Measurements from ENCODE around the gene SIAH1. TPM values are rescaled to one million over a fixed set of nuclear protein-coding genes. Genes with fewer than 3 reads are reported as not detected.
"Not testable (repeated sequence)": the region's sequence is repeated elsewhere in the genome, so short reads cannot be mapped to it uniquely, and the experiment has no call there.

SIAH1 gene
- total and polyA plus RNA-seq, 10 of the 15 experiments (the other 5 are each of a cell fraction or from before 2014, with no cell fraction given) = 5.1 to 21.1 (median 13.9) TPM

- no peak for TF ChIP-seq TARDBP (IDR thresholded peaks at IDR 0.05; ENCODE audit: borderline replicate concordance)
- TF ChIP-seq CTCF (IDR thresholded peaks at IDR 0.05 in 2 of 3, conservative IDR thresholded peaks at IDR 0.05 in 1 of 3; ENCODE audit: control insufficient read depth in 2 of 3, extremely low read depth in 1 of 3, insufficient read depth in 1 of 3, low read depth in 3 of 3, low read length in 3 of 3) = no peak
- no peak for TF ChIP-seq TCF3 (IDR thresholded peaks at IDR 0.05; ENCODE audit: borderline replicate concordance, insufficient read depth, low read depth, low read length)
- no peak for TF ChIP-seq RAD51 (IDR thresholded peaks at IDR 0.05)
Measured at GRCh38 chr16:48371393-48371780, 13.8 kb downstream of the SIAH1 start (continued).

- H2AFZ ChIP-seq (ENCODE audit: control insufficient read depth, low read depth, low read length); in situ Hi-C loops (cut with MboI); FAIRE-seq; H3K4me3 ChIP-seq; intact Hi-C loops (cut with micrococcal nuclease; ENCODE audit: unreplicated experiment); H3K27ac ChIP-seq (ENCODE audit: control insufficient read depth, insufficient read depth); H4K20me1 ChIP-seq (ENCODE audit: control insufficient read depth, insufficient read depth); H3K36me3 ChIP-seq (ENCODE audit: control insufficient read depth in 2 of 2, insufficient read depth in 2 of 2, low read length in 1 of 2); DNase-seq (ENCODE audit: low read depth, low spot score); H3K9ac ChIP-seq (ENCODE audit: control insufficient read depth, insufficient read depth, low read length); H3K4me2 ChIP-seq (ENCODE audit: control insufficient read depth, insufficient read depth); ATAC-seq; BruUV-seq (replicated peaks); H3K9me3 ChIP-seq (replicated peaks; ENCODE audit: control insufficient read depth, insufficient read depth, low read length); H3K27me3 ChIP-seq (replicated peaks in 1 of 2; ENCODE audit: control insufficient read depth in 2 of 2, insufficient read depth in 2 of 2, low read length in 1 of 2): not testable (repeated sequence)
- Histone ChIP-seq H3K4me1 (ENCODE audit: control insufficient read depth, insufficient read depth, low read length) (peaks cover 12% of the 10 kb centered on the region), H3K79me2 (ENCODE audit: control insufficient read depth, insufficient read depth, low read length) (peaks cover 84% of the 10 kb centered on the region)
- SMC1A ChIA-PET (ENCODE audit: uncharacterized antibody, unreplicated experiment) = interaction anchor here (1.1 to 7.5 kb wide), 4 partner anchors 9 to 155 kb away, joined by 3 to 112 read pairs (median 28); partner anchors contain the start of gene SIAH1
- CTCF ChIA-PET = interaction anchor here (1.1 to 3.8 kb wide), 4 partner anchors 9 to 260 kb away, joined by 3 to 10 read pairs (median 4); no protein-coding TSS in a partner anchor
- POLR2A ChIA-PET = interaction anchor here (0.7 to 1.2 kb wide), 4 partner anchors 12 to 233 kb away, joined by 3 to 5 read pairs (median 4); no protein-coding TSS in a partner anchor
- WGBS (ENCODE audit: insufficient coverage, insufficient replicate concordance, low lambda C conversion rate, missing lambda C conversion rate) = 97% methylated on average over 16 of the region's 18 CpGs
- RAD21 ChIA-PET (ENCODE audit: unreplicated experiment) = interaction anchor here (0.5 kb wide), 1 partner anchor 115 kb away, joined by 3 read pairs; no protein-coding TSS in a partner anchor
Measured at GRCh38 chr16:48370668-48371392, 14.4 kb downstream of the SIAH1 start.

Measured in GM12878 (cell line).